HEK293 (cell line): ENCODE data around the gene KARS1.
A peak's percentile ranks its signal among the peaks of the same experiment; 100 is the strongest.

Experiments
- AEBP2 ChIP-seq: fragments of 450-650 bp; formaldehyde crosslinking; IDR thresholded peaks from 2 replicates; pipeline ENCODE4 v1.5.1; 2016; ENCODE audit warnings: missing biosample characterization, missing genetic modification characterization, borderline replicate concordance
- GLI2 ChIP-seq: fragments of 450-650 bp; formaldehyde crosslinking; IDR thresholded peaks from 2 replicates; pipeline ENCODE4; 2017; ENCODE audit warnings: missing biosample characterization, missing genetic modification characterization, low read depth, borderline replicate concordance
- KLF1 ChIP-seq: fragments of 450-650 bp; formaldehyde crosslinking; IDR thresholded peaks from 2 replicates; pipeline ENCODE4 v1.5.1; 2016; ENCODE audit warnings: missing biosample characterization, missing genetic modification characterization
- KLF16 ChIP-seq: fragments of 450-650 bp; formaldehyde crosslinking; IDR thresholded peaks from 2 replicates; pipeline ENCODE4 v1.5.1; 2017; ENCODE audit warnings: missing biosample characterization, missing genetic modification characterization
- KLF9 ChIP-seq: fragments of 450-650 bp; formaldehyde crosslinking; IDR thresholded peaks from 2 replicates; pipeline ENCODE4 v1.5.1; 2016; ENCODE audit warnings: missing biosample characterization, missing genetic modification characterization, low read depth
- PBX3 ChIP-seq: sonication (generic); formaldehyde crosslinking; IDR thresholded peaks from 2 replicates; pipeline ENCODE4 v1.8.1; 2022; ENCODE audit warnings: mild to moderate bottlenecking, moderate library complexity, missing genetic modification reagents
- REST ChIP-seq: fragments of 450-650 bp; formaldehyde crosslinking; IDR thresholded peaks from 2 replicates; pipeline ENCODE4 v1.5.1; 2016; ENCODE audit warnings: missing biosample characterization, missing genetic modification characterization
- TRIM28 ChIP-seq: IDR thresholded peaks from 2 replicates; pipeline ENCODE4 v1.6.1; 2011; ENCODE audit warnings: low read length, control low read depth, borderline replicate concordance
- ZBTB17 ChIP-seq: fragments of 450-650 bp; formaldehyde crosslinking; IDR thresholded peaks from 2 replicates; pipeline ENCODE4 v1.5.1; 2016; ENCODE audit warnings: missing biosample characterization, missing genetic modification characterization
- ZBTB20 ChIP-seq: fragments of 450-650 bp; formaldehyde crosslinking; IDR thresholded peaks from 2 replicates; pipeline ENCODE4 v1.5.1; 2016; ENCODE audit warnings: missing biosample characterization, missing genetic modification characterization
- ZBTB48 ChIP-seq: fragments of 450-650 bp; formaldehyde crosslinking; IDR thresholded peaks from 2 replicates; pipeline ENCODE4 v1.5.1; 2016; ENCODE audit warnings: missing biosample characterization, missing genetic modification characterization
- ZEB2 ChIP-seq: fragments of 450-650 bp; formaldehyde crosslinking; IDR thresholded peaks from 2 replicates; pipeline ENCODE4 v1.5.1; 2016; ENCODE audit warnings: missing biosample characterization, missing genetic modification characterization
- ZIC2 ChIP-seq: fragments of 450-650 bp; formaldehyde crosslinking; IDR thresholded peaks from 2 replicates; pipeline ENCODE4 v1.5.1; 2016; ENCODE audit warnings: missing biosample characterization, missing genetic modification characterization
- ZNF138 ChIP-seq: fragments of 450-650 bp; formaldehyde crosslinking; IDR thresholded peaks from 2 replicates; pipeline ENCODE4 v1.5.1; 2016; ENCODE audit warnings: missing biosample characterization, missing genetic modification characterization, borderline replicate concordance
- ZNF146 ChIP-seq: fragments of 450-650 bp; formaldehyde crosslinking; IDR thresholded peaks from 2 replicates; pipeline ENCODE4 v1.5.1; 2016; ENCODE audit warnings: missing biosample characterization, missing genetic modification characterization
- ZNF174 ChIP-seq: fragments of 450-650 bp; formaldehyde crosslinking; IDR thresholded peaks from 2 replicates; pipeline ENCODE4 v1.5.0; 2017; ENCODE audit warnings: missing biosample characterization, mild to moderate bottlenecking, missing genetic modification characterization
- ZNF19 ChIP-seq: fragments of 450-650 bp; formaldehyde crosslinking; IDR thresholded peaks from 2 replicates; pipeline ENCODE4; 2016; ENCODE audit warnings: missing biosample characterization, missing genetic modification characterization, low read depth
- ZNF214 ChIP-seq: fragments of 450-650 bp; formaldehyde crosslinking; IDR thresholded peaks from 2 replicates; pipeline ENCODE4 v1.5.1; 2017; ENCODE audit warnings: missing biosample characterization, mild to moderate bottlenecking, missing genetic modification characterization, borderline replicate concordance
- ZNF223 ChIP-seq: fragments of 450-650 bp; formaldehyde crosslinking; IDR thresholded peaks from 2 replicates; pipeline ENCODE4 v1.5.1; 2016; ENCODE audit warnings: missing biosample characterization, missing genetic modification characterization
- ZNF26 ChIP-seq: fragments of 450-650 bp; formaldehyde crosslinking; IDR thresholded peaks from 2 replicates; pipeline ENCODE4 v1.5.1; 2016; ENCODE audit warnings: missing biosample characterization, missing genetic modification characterization
- ZNF391 ChIP-seq: fragments of 450-650 bp; formaldehyde crosslinking; IDR thresholded peaks from 2 replicates; pipeline ENCODE4 v1.5.1; 2016; ENCODE audit warnings: low read depth, missing biosample characterization, missing genetic modification characterization, borderline replicate concordance
- ZNF404 ChIP-seq: fragments of 450-650 bp; formaldehyde crosslinking; IDR thresholded peaks from 2 replicates; pipeline ENCODE4 v1.5.1; 2017; ENCODE audit warnings: missing biosample characterization, missing genetic modification characterization
- ZNF416 ChIP-seq: fragments of 450-650 bp; formaldehyde crosslinking; IDR thresholded peaks from 2 replicates; pipeline ENCODE4 v1.5.1; 2016; ENCODE audit warnings: missing biosample characterization, missing genetic modification characterization
- ZNF530 ChIP-seq: fragments of 450-650 bp; formaldehyde crosslinking; IDR thresholded peaks from 2 replicates; pipeline ENCODE4 v1.5.1; 2016; ENCODE audit warnings: low read depth, missing biosample characterization, missing genetic modification characterization
- ZNF596 ChIP-seq: fragments of 450-650 bp; IDR thresholded peaks from 2 replicates; pipeline ENCODE4 v1.5.0; 2018; ENCODE audit warnings: missing biosample characterization, mild to moderate bottlenecking, missing genetic modification characterization, moderate library complexity
- ZNF629 ChIP-seq: fragments of 450-650 bp; formaldehyde crosslinking; IDR thresholded peaks from 2 replicates; pipeline ENCODE4 v1.5.1; 2017; ENCODE audit warnings: missing biosample characterization, missing genetic modification characterization
- ZNF658 ChIP-seq: fragments of 450-650 bp; formaldehyde crosslinking; IDR thresholded peaks from 2 replicates; pipeline ENCODE4; 2016; ENCODE audit warnings: missing biosample characterization, missing genetic modification characterization
- ZNF660 ChIP-seq: fragments of 450-650 bp; IDR thresholded peaks from 2 replicates; pipeline ENCODE4 v1.5.1; 2018; ENCODE audit warnings: missing biosample characterization, mild to moderate bottlenecking, missing genetic modification characterization
- ZNF747 ChIP-seq: fragments of 450-650 bp; formaldehyde crosslinking; IDR thresholded peaks from 2 replicates; pipeline ENCODE4 v1.5.1; 2016; ENCODE audit warnings: missing biosample characterization, missing genetic modification characterization
- ZNF76 ChIP-seq: fragments of 450-650 bp; formaldehyde crosslinking; IDR thresholded peaks from 2 replicates; pipeline ENCODE4; 2016; ENCODE audit warnings: low read depth, missing biosample characterization, missing genetic modification characterization, borderline replicate concordance
- ZNF776 ChIP-seq: fragments of 450-650 bp; formaldehyde crosslinking; IDR thresholded peaks from 2 replicates; pipeline ENCODE4 v1.5.0; 2017; ENCODE audit warnings: missing biosample characterization, missing genetic modification characterization, borderline replicate concordance
- ZNF785 ChIP-seq: fragments of 450-650 bp; formaldehyde crosslinking; IDR thresholded peaks from 2 replicates; pipeline ENCODE4 v1.5.1; 2016; ENCODE audit warnings: missing biosample characterization, missing genetic modification characterization

The KARS1 gene

GRCh38 chr16:75624921-75625334, 22.5 kb downstream of the KARS1 start (continued):
- TF ChIP-seq ZNF391 (no peak), ZNF416 (tag by site-specific recombination) (no peak), ZBTB17 (peak; percentile 94), ZNF776 (no peak), ZNF19 (tag by site-specific recombination) (no peak), ZNF404 (tag by site-specific recombination) (no peak), ZIC2 (tag by site-specific recombination) (no peak), PBX3 (CRISPR knock-in tag) (no peak), ZNF530 (tag by site-specific recombination) (no peak), ZBTB48 (tag by site-specific recombination) (peak; percentile 88), ZNF596 (no peak), ZNF785 (tag by site-specific recombination) (no peak), ZNF146 (tag by site-specific recombination) (peak; percentile 5; the same call in 1 of the 2 replicates), KLF9 (tag by site-specific recombination) (no peak), KLF1 (tag by site-specific recombination) (0 out of 2 replicates have a peak, but pooled peaks have one; percentile 34), REST (no peak), ZNF660 (tag by site-specific recombination) (0 out of 2 replicates have a peak, but pooled peaks have one; percentile 23), GLI2 (tag by site-specific recombination) (no peak), ZNF214 (no peak), ZNF658 (tag by site-specific recombination) (no peak), ZNF26 (tag by site-specific recombination) (no peak), ZNF223 (tag by site-specific recombination) (no peak), ZNF138 (tag by site-specific recombination) (no peak), KLF16 (tag by site-specific recombination) (peak; percentile 39; the same call in 1 of the 2 replicates), ZNF629 (tag by site-specific recombination) (peak; percentile 84), ZNF174 (tag by site-specific recombination) (no peak), ZEB2 (tag by site-specific recombination) (peak; percentile 90), TRIM28 (peak; percentile 68; the same call in 1 of the 2 replicates), ZBTB20 (tag by site-specific recombination) (peak; percentile 40; the same call in 1 of the 2 replicates), ZNF747 (tag by site-specific recombination) (no peak), ZNF76 (tag by site-specific recombination) (no peak), AEBP2 (tag by site-specific recombination) (no peak)
